ENCODE measurements around the gene SORBS2. TPM values are rescaled to one million over a fixed set of nuclear protein-coding genes. Genes with fewer than 3 reads are reported as not detected.

Gene SORBS2
- total RNA-seq, 1 donor from 2014 or later: 43.2 TPM

DNA sequence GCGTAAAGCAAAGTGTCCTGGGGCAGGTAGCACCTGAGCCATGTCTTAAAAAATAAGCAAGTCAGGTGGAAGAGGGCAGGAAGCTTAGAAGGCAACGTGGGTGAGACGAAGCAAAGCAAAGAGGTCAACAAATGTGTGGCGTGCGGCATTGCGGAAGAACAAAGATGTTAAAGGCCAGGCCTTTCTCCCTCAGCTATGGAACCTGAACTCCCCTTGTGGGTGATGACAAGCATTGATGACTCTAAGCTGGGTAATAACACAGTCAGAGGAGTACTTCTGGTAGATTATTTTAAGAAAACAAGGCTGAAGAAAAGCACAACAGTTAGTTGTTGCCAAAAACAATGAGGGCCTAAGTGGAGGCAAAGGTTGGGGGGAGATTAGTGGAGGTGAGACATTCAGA, 29.0 kb upstream of the SORBS2 start:
- H3K4me3 Mint-ChIP-seq: no peak overlapping the region
- peaks cover 16% of the 10 kb centered on the region for H3K4me1 Mint-ChIP-seq (ENCODE audit: unreplicated experiment)
- H3K27ac Mint-ChIP-seq: no peak overlapping the region
- no peaks in the 10 kb centered on the region for H3K27me3 Mint-ChIP-seq
- TF ChIP-seq, protein P1, sequence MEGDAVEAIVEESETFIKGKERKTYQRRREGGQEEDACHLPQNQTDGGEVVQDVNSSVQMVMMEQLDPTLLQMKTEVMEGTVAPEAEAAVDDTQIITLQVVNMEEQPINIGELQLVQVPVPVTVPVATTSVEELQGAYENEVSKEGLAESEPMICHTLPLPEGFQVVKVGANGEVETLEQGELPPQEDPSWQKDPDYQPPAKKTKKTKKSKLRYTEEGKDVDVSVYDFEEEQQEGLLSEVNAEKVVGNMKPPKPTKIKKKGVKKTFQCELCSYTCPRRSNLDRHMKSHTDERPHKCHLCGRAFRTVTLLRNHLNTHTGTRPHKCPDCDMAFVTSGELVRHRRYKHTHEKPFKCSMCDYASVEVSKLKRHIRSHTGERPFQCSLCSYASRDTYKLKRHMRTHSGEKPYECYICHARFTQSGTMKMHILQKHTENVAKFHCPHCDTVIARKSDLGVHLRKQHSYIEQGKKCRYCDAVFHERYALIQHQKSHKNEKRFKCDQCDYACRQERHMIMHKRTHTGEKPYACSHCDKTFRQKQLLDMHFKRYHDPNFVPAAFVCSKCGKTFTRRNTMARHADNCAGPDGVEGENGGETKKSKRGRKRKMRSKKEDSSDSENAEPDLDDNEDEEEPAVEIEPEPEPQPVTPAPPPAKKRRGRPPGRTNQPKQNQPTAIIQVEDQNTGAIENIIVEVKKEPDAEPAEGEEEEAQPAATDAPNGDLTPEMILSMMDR (conservative IDR thresholded peaks at IDR 0.05): no peak
- H3K9me3 Mint-ChIP-seq: peaks cover 3% of the 10 kb centered on the region
- DNase-seq (ENCODE audit: extremely low spot score, unreplicated experiment): no peak
- H3K36me3 Mint-ChIP-seq: peaks cover 3% of the 10 kb centered on the region

DNA sequence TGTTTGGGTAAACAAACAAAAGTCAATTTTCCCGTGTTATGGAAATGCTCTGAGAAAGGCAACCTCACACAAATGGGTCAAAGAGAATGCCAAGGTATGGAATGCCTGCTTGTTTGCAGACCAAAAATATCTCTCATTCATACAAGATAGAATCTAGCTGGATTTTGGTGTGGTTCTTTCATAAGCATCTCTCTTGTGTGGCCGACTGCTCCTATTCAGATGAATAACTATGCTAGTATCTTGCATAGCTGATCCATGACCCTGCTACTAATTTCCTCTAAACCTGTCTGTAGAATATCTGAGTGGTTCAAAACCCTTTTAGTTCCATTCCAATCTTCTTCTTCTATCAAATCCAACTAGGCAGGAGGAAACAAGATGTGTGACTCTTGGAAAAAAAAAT, 28.2 kb upstream of the SORBS2 start:
- peaks cover 15% of the 10 kb centered on the region for H3K4me1 Mint-ChIP-seq (ENCODE audit: unreplicated experiment)
- H3K9me3 Mint-ChIP-seq: peaks cover 4% of the 10 kb centered on the region
- TF ChIP-seq, protein P1 (conservative IDR thresholded peaks at IDR 0.05): no peak
- H3K4me3 Mint-ChIP-seq: no peak overlapping the region
- no peaks in the 10 kb centered on the region for H3K27me3 Mint-ChIP-seq
- H3K27ac Mint-ChIP-seq: no peak overlapping the region
- H3K36me3 Mint-ChIP-seq: peaks cover 3% of the 10 kb centered on the region
- DNase-seq (ENCODE audit: extremely low spot score, unreplicated experiment): no peak

DNA sequence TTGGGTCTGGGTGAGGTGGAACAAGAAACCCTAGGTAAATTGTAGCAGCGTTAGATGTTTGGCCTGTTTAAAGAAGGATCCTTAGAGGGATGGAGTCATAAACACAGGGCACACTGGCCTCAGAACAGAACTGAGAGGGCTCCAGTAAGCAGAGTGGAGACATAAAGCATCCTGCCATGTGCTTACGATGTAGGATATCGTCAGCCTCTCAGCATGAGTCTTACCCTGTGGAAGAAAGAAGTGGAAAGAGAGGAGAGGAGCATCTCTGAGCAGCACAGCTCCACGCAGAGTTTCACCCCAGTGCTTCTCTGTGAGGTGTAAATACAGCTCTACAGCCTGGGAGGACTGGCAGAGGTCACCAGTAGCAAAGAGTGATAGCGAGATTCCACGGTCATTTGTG, 27.8 kb upstream of the SORBS2 start:
- TF ChIP-seq, protein P1 (conservative IDR thresholded peaks at IDR 0.05): no peak
- Mint-ChIP-seq H3K27ac (no peak overlapping the region), H3K27me3 (no peaks in the 10 kb centered on the region), H3K4me3 (no peak overlapping the region), H3K9me3 (peaks cover 8% of the 10 kb centered on the region), H3K4me1 (ENCODE audit: unreplicated experiment) (peaks cover 19% of the 10 kb centered on the region), H3K36me3 (peaks cover 7% of the 10 kb centered on the region)
- no peak for DNase-seq (ENCODE audit: extremely low spot score, unreplicated experiment)

DNA sequence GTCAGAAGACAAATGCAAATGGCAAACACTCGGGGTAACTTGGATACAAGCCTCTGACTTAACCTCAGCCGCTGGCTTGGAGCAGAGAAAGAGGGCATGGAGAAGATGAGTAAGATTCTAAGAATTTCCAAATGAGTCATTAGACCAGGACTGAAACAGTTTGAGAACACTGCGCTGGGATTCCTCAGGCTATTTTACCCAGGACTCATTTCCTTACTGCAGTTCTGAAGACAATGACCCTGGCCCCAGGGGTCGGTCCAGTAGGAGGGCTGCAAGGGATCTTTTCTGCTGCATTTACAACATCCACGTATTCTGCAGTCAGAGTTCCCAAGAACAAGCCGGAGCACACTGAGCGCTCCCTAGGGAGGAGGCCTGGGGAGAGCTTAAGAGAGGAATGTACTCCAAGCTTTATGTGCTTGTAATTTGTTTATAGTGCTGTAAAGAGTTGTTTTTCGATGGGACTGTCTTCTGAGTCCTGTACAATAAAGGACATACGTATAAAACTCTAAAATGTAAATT, 27.3 kb upstream of the SORBS2 start:
- H3K27ac Mint-ChIP-seq: no peak overlapping the region
- TF ChIP-seq, protein P1 (conservative IDR thresholded peaks at IDR 0.05): no peak
- H3K27me3 Mint-ChIP-seq: no peaks in the 10 kb centered on the region
- DNase-seq (ENCODE audit: extremely low spot score, unreplicated experiment): no peak
- H3K4me1 Mint-ChIP-seq (ENCODE audit: unreplicated experiment): peaks cover 16% of the 10 kb centered on the region
- peaks cover 5% of the 10 kb centered on the region for H3K9me3 Mint-ChIP-seq
- H3K4me3 Mint-ChIP-seq: no peak overlapping the region
- peaks cover 4% of the 10 kb centered on the region for H3K36me3 Mint-ChIP-seq

DNA sequence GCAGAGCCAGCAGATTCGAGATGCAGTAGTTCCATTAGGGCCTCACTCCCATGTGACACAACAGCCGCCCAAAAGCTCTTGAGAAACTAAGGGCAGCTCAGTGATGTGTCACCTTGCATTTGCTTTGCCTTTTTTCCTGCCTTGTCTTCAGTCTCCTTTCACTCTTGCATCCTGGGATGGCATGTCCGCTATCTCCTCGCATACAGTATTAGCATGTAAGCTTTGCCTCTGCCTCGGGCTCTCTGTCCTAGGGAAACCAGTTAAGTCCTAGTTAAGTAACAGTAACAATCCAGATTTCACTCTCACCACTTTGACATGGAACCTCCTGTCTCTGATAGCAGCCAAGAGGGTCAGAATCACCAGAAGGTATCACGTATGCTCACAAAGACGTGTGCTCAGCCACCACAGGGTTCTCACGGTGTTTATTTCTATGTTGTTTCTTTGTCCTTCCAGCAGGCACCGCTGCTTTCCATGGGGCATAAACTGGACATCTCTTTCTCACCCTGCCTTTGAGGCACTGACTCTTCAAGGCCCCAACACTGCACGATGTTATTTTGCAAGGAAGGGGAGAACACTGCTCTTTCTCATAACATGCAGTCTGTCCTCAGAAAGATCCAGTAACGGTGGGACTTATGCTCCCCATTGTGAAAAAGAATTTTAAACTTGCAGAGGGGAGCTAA, 26.7 kb upstream of the SORBS2 start:
- TF ChIP-seq, protein P1 (conservative IDR thresholded peaks at IDR 0.05): no peak
- Mint-ChIP-seq H3K27me3 (no peaks in the 10 kb centered on the region), H3K9me3 (peaks cover 5% of the 10 kb centered on the region), H3K4me1 (ENCODE audit: unreplicated experiment) (peaks cover 16% of the 10 kb centered on the region), H3K27ac (no peak overlapping the region), H3K36me3 (peaks cover 4% of the 10 kb centered on the region), H3K4me3 (no peak overlapping the region)
- DNase-seq (ENCODE audit: extremely low spot score, unreplicated experiment): no peak

All from type B pancreatic cell (in vitro differentiated cells).